ENCODE measurements around the gene ENO4. TPM values are rescaled to one million over a fixed set of nuclear protein-coding genes. Genes with fewer than 3 reads are reported as not detected.

Gene ENO4
- total and polyA plus RNA-seq, 9 of the 15 experiments (the other 6 are each of a cell fraction or from before 2014, with no cell fraction given) = 0.07 TPM; not detected in 8

GRCh38 chr10:116889066-116889465, 39.8 kb downstream of the ENO4 start:
- CTCF ChIA-PET (ENCODE audit: low intra/inter-chr PET ratio) = no interaction called here
- no peak overlapping the region for H3K4me3 ChIP-seq
- DNase-seq (ENCODE audit: extremely low read depth in 1 of 4, low spot score in 3 of 4) = no peak
- TF ChIP-seq ZNF584 (CRISPR knock-in tag; IDR thresholded peaks at IDR 0.05; ENCODE audit: low read depth) = no peak
- TF ChIP-seq HOMEZ (CRISPR knock-in tag; IDR thresholded peaks at IDR 0.05) = no peak
- TF ChIP-seq PTTG1 (tag; IDR thresholded peaks at IDR 0.05; ENCODE audit: low read depth) = no peak
- no peak for TF ChIP-seq CTCFL (IDR thresholded peaks at IDR 0.05; ENCODE audit: borderline replicate concordance, insufficient read depth, low read depth, low read length, poor library complexity, severe bottlenecking)
- no peak for TF ChIP-seq CC2D1A (IDR thresholded peaks at IDR 0.05)
- TF ChIP-seq MTA1 (IDR thresholded peaks at IDR 0.05; ENCODE audit: borderline replicate concordance) = no peak
- TF ChIP-seq ZNF79 (CRISPR knock-in tag; IDR thresholded peaks at IDR 0.05; ENCODE audit: low read depth) = no peak
- TF ChIP-seq ZNF280B (CRISPR knock-in tag; IDR thresholded peaks at IDR 0.05) = no peak
- no peak for TF ChIP-seq GTF2E2 (tag; IDR thresholded peaks at IDR 0.05)
- TF ChIP-seq ZC3H11A (IDR thresholded peaks at IDR 0.05; ENCODE audit: low read depth, low read length) = no peak
- no peak for TF ChIP-seq THAP12 (CRISPR knock-in tag; IDR thresholded peaks at IDR 0.05)
- no peak for TF ChIP-seq KAT2B (IDR thresholded peaks at IDR 0.05; ENCODE audit: low read depth, low read length)
- no peak for TF ChIP-seq RFX1 (IDR thresholded peaks at IDR 0.05)
- no peak for TF ChIP-seq MNT (conservative IDR thresholded peaks at IDR 0.05)

More at GRCh38 chr10:116889066-116889465, 39.8 kb downstream of the ENO4 start:
- Histone ChIP-seq H3K9me1 (ENCODE audit: control insufficient read depth, insufficient read depth, low read length) (no peaks in the 10 kb centered on the region), H3K9me3 (replicated peaks; ENCODE audit: control insufficient read depth, insufficient read depth, low read depth, low read length) (no peaks in the 10 kb centered on the region), H3K36me3 (ENCODE audit: control insufficient read depth, insufficient read depth, low read length) (peaks cover 30% of the 10 kb centered on the region; the same call in 2 of the 3 replicates), H3K27ac (ENCODE audit: extremely low read depth, low read depth, low read length) (no peak overlapping the region), H4K20me1 (replicated peaks; ENCODE audit: control insufficient read depth, insufficient read depth, low read length) (no peaks in the 10 kb centered on the region), H3K79me2 (ENCODE audit: control insufficient read depth, insufficient read depth, low read length) (no peaks in the 10 kb centered on the region), H3K4me1 (replicated peaks in 1 of 2; ENCODE audit: control insufficient read depth in 2 of 2, insufficient read depth in 2 of 2, low read length in 2 of 2) (no peaks in the 10 kb centered on the region), H3K9ac (ENCODE audit: insufficient read depth in 1 of 2, low read depth in 2 of 2, low read length in 2 of 2) (no peak overlapping the region), H3K27me3 (ENCODE audit: control insufficient read depth in 2 of 2, insufficient read depth in 2 of 2, low read length in 2 of 2) (no peaks in the 10 kb centered on the region), H2AFZ (ENCODE audit: low read depth, low read length) (no peak overlapping the region), H3K4me2 (ENCODE audit: insufficient read depth, low read length) (no peak overlapping the region)
- no peak for ATAC-seq
- in situ Hi-C loops (cut with MboI) (no loop called here), intact Hi-C loops (cut with micrococcal nuclease) (no loop called here)
- FAIRE-seq = no peak
- POLR2A ChIA-PET = no interaction called here
- WGBS (ENCODE audit: insufficient coverage, low coverage, missing lambda C conversion rate) = 89% methylated on average over 3 of the region's 3 CpGs
- BruUV-seq (replicated peaks) = no TSS peak
